Astrocyte (in vitro differentiated cells and primary cell): Measurements from ENCODE around the gene LANCL2. TPM values are rescaled to one million over a fixed set of nuclear protein-coding genes. Genes with fewer than 3 reads are reported as not detected.

Experiments used
- DNase-seq: peaks from one replicate; pipeline ENCODE4 v3.0.0-alpha.2; 2010; ENCODE audit warnings: low read depth
- FAIRE-seq: peaks from 2 replicates; lab custom pipeline; 2011; peaks lifted over from hg19 to GRCh38; lab: Jason Lieb, UNC
- H2AFZ ChIP-seq: 2 replicates; pipeline ENCODE4 v1.6.0; 2012; ENCODE audit warnings: low read depth, low read length, inconsistent platforms
- H3K27ac ChIP-seq: 2 replicates; pipeline ENCODE4 v1.5.1; 2011; ENCODE audit warnings: low read depth, low read length, inconsistent platforms
- H3K27me3 ChIP-seq: 2 replicates; pipeline ENCODE4 v1.6.0; 2011; ENCODE audit warnings: low read length, inconsistent platforms; ENCODE audit not compliant: insufficient read depth
- H3K36me3 ChIP-seq: 2 replicates; pipeline ENCODE4 v1.5.1; 2011; ENCODE audit warnings: low read length, inconsistent platforms; ENCODE audit not compliant: insufficient read depth
- H3K4me1 ChIP-seq: 2 replicates; pipeline ENCODE4 v1.5.1; 2011; ENCODE audit warnings: low read length, inconsistent platforms; ENCODE audit not compliant: insufficient read depth
- H3K4me2 ChIP-seq: 2 replicates; pipeline ENCODE4 v1.6.0; 2012; ENCODE audit warnings: low read length, inconsistent platforms
- H3K4me3 ChIP-seq: 2 replicates; pipeline ENCODE4 v1.5.1; 2011; ENCODE audit warnings: low read depth, mild to moderate bottlenecking, low read length, inconsistent platforms; ENCODE audit not compliant: insufficient read depth
- H3K79me2 ChIP-seq: 2 replicates; pipeline ENCODE4 v1.6.0; 2012; ENCODE audit warnings: mild to moderate bottlenecking, low read length, inconsistent platforms; ENCODE audit not compliant: insufficient read depth
- H3K9ac ChIP-seq: 2 replicates; pipeline ENCODE4 v1.6.0; 2012; ENCODE audit warnings: mild to moderate bottlenecking, low read length, inconsistent platforms
- H3K9me3 ChIP-seq: 2 replicates; pipeline ENCODE4 v1.5.1; 2012; ENCODE audit warnings: low read depth, mild to moderate bottlenecking, low read length, inconsistent platforms; ENCODE audit not compliant: insufficient read depth
- H4K20me1 ChIP-seq: 2 replicates; pipeline ENCODE4 v1.6.0; 2012; ENCODE audit warnings: low read length, inconsistent platforms; ENCODE audit not compliant: insufficient read depth
- H3K27ac Mint-ChIP-seq: one replicate; pipeline ENCODE4 v1.8.0; 2021; ENCODE audit warnings: mild to moderate bottlenecking, mixed read lengths; ENCODE audit not compliant: unreplicated experiment
- H3K27me3 Mint-ChIP-seq: one replicate; pipeline ENCODE4 v1.8.0; 2021; ENCODE audit warnings: low read depth, mixed read lengths; ENCODE audit not compliant: unreplicated experiment
- H3K36me3 Mint-ChIP-seq: one replicate; pipeline ENCODE4 v1.8.0; 2021; ENCODE audit warnings: low read depth, mixed read lengths; ENCODE audit not compliant: unreplicated experiment
- H3K4me1 Mint-ChIP-seq: one replicate; pipeline ENCODE4 v1.8.0; 2021; ENCODE audit warnings: low read depth, mixed read lengths; ENCODE audit not compliant: unreplicated experiment
- H3K4me3 Mint-ChIP-seq: one replicate; pipeline ENCODE4 v1.8.0; 2021; ENCODE audit warnings: mild to moderate bottlenecking, moderate library complexity, mixed read lengths; ENCODE audit not compliant: unreplicated experiment
- H3K9me3 Mint-ChIP-seq: one replicate; pipeline ENCODE4 v1.8.0; 2021; ENCODE audit warnings: mild to moderate bottlenecking, mixed read lengths; ENCODE audit not compliant: unreplicated experiment
- EZH2 ChIP-seq: IDR thresholded peaks from 2 replicates; pipeline ENCODE4 v1.6.1; 2012; ENCODE audit warnings: mild to moderate bottlenecking, low read length, inconsistent platforms; ENCODE audit not compliant: insufficient read depth
- total RNA-seq: library from RNA; stranded (reverse); gene quantifications from 2 replicates; pipeline ENCODE4 v1.2.1, GENCODE V29; 2021
- TF ChIP-seq, protein P1 (sequence below): IDR thresholded peaks from 2 replicates; pipeline ENCODE4 v1.5.1; 2011; ENCODE audit warnings: low read depth, mild to moderate bottlenecking, inconsistent platforms, low read length, moderate library complexity; ENCODE audit not compliant: insufficient read depth

LANCL2 gene
- total RNA-seq, 1 donor from 2014 or later = 35.9 TPM

DNA sequence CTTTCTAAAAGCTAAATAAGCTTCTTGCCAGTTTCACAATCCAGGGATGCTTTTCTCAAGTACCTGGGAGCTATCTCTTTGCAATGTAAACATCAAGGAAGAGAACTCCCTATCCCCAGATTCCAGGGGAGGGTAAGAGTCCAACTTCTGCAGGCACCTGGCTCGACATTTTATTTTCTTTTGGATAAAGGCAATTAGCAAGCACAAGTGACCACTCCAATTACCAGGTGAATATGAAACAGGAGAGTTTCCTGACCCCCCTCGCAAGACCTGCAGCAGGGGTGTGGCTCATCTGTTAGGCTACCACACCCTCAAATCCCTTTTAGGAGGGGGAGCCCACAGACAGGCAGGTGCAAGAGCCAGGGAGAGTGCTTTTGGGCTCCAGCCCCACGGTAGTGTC lies 28.6 kb upstream of the LANCL2 start:
- H4K20me1 ChIP-seq = no peaks in the 10 kb centered on the region
- H3K4me2 ChIP-seq = no peak overlapping the region
- H2AFZ ChIP-seq = no peak overlapping the region
- H3K27me3 Mint-ChIP-seq = peaks cover 6% of the 10 kb centered on the region
- H3K27ac Mint-ChIP-seq = no peak overlapping the region
- peaks cover 23% of the 10 kb centered on the region for H3K27me3 ChIP-seq
- H3K79me2 ChIP-seq = no peaks in the 10 kb centered on the region
- no peak overlapping the region for H3K9ac ChIP-seq
- FAIRE-seq (no peak), DNase-seq (no peak)
- no peaks in the 10 kb centered on the region for H3K4me1 Mint-ChIP-seq
- H3K4me3 Mint-ChIP-seq = no peak overlapping the region
- TF ChIP-seq, protein P1, sequence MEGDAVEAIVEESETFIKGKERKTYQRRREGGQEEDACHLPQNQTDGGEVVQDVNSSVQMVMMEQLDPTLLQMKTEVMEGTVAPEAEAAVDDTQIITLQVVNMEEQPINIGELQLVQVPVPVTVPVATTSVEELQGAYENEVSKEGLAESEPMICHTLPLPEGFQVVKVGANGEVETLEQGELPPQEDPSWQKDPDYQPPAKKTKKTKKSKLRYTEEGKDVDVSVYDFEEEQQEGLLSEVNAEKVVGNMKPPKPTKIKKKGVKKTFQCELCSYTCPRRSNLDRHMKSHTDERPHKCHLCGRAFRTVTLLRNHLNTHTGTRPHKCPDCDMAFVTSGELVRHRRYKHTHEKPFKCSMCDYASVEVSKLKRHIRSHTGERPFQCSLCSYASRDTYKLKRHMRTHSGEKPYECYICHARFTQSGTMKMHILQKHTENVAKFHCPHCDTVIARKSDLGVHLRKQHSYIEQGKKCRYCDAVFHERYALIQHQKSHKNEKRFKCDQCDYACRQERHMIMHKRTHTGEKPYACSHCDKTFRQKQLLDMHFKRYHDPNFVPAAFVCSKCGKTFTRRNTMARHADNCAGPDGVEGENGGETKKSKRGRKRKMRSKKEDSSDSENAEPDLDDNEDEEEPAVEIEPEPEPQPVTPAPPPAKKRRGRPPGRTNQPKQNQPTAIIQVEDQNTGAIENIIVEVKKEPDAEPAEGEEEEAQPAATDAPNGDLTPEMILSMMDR = no peak
- no peak for TF ChIP-seq EZH2
- no peak overlapping the region for H3K4me3 ChIP-seq
- no peaks in the 10 kb centered on the region for H3K9me3 Mint-ChIP-seq
- no peak overlapping the region for H3K27ac ChIP-seq
- H3K36me3 Mint-ChIP-seq = no peaks in the 10 kb centered on the region
- H3K4me1 ChIP-seq = no peaks in the 10 kb centered on the region
- no peaks in the 10 kb centered on the region for H3K9me3 ChIP-seq
- H3K36me3 ChIP-seq = no peaks in the 10 kb centered on the region

DNA sequence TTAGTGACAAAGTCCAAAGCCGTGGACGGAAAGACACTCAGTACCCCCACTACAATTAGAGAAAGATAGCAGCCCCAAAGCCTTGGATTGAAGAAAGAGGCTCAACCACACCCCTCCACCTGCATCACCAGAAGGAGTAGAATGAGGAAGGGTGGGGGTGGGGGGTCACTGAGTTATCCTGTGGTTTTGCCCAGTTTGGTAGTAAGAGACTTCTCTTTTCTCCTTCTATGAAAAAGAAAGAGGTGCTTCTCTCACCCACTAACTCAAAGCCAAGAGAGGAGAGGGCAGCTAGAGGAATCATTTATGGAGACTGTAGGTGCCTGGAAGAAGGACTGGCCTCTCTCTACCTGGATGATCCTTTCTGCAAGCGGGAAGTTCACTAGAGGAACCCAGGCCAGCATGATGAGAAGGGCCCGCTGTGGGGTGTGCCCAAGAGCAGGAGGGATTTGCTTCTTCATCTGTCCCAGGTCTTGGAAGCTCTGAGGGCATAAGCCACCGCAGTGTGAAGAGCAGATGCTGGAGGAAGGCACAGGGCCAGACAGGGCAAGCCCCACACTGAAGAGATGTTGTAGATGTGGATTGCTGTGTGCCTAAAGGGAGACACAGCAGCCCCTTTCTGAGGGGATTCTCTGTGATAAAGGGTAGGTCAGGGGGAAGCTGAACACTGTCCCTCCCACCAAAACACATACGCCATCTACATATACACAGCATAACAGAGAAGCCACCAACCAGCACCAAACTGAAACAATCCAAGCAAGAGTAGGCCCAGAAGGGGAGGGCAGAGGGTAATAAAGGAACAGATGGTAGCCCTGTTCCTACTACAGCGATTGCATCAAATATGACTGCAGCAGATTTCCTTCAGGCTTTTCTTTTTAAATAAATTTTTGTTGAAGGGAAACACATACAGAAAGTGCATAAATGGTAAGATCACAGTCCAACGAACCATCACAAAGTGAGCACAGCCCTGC lies 25.8 kb upstream of the LANCL2 start:
- Histone ChIP-seq H3K4me1 (no peaks in the 10 kb centered on the region), H3K27ac (no peak overlapping the region), H3K27me3 (peaks cover 23% of the 10 kb centered on the region), H3K36me3 (no peaks in the 10 kb centered on the region), H3K4me2 (no peak overlapping the region), H3K9ac (no peak overlapping the region), H3K9me3 (no peaks in the 10 kb centered on the region), H3K4me3 (no peak overlapping the region), H4K20me1 (no peaks in the 10 kb centered on the region), H2AFZ (no peak overlapping the region), H3K79me2 (no peaks in the 10 kb centered on the region)
- Mint-ChIP-seq H3K4me1 (no peaks in the 10 kb centered on the region), H3K9me3 (peaks cover 2% of the 10 kb centered on the region), H3K36me3 (no peaks in the 10 kb centered on the region), H3K27ac (no peak overlapping the region), H3K4me3 (no peak overlapping the region), H3K27me3 (peaks cover 6% of the 10 kb centered on the region)
- FAIRE-seq (no peak), DNase-seq (no peak)
- TF ChIP-seq EZH2 = no peak
- TF ChIP-seq, protein P1 = no peak
